Left renal cortex interstitium (tissue), 4 donors: ENCODE data around the gene PRKG2. TPM values are rescaled to one million over a fixed set of nuclear protein-coding genes. Genes with fewer than 3 reads are reported as not detected.

Experiments
- DNase-seq, 4 donors: peaks; one replicate each; pipeline ENCODE4 v3.0.0-alpha.2; 2013; ENCODE audit warnings: low read depth in 4 of 4, low spot score in 2 of 4, missing footprints in 1 of 4
- polyA plus RNA-seq, 4 donors: library from polyadenylated mRNA; unstranded; fragments of 120-200 nt; gene quantifications; one replicate each; pipeline ENCODE4 v1.2.1, GENCODE V29; 2013; ENCODE audit not compliant: insufficient read length in 4 of 4

Gene PRKG2
- polyA plus RNA-seq, 4 donors, result 0.79 to 1.6 (median 1.5) TPM

GRCh38 chr4:81102107-81102506 is 112.9 kb downstream of the PRKG2 start:
- DNase-seq, result no peak

DNA sequence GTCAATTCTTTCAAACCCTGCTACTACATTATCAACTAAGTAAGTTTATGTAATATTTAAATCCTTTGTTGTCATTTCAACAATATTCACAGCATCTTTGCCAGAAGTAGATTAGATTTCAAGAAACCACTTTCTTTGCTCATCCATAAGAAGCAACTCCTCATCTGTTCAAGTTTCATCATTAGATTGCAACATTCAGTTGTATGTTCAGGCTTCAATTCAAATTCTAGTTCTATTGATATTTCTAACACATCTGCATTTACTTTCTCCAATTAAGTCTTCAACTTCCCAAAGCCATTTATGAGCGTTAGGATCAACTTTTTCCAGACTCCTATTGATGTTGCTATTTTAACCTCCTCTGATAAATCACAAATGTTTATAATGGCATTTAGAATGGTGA is 118.5 kb downstream of the PRKG2 start:
- DNase-seq, result no peak

GRCh38 chr4:81095389-81095788 is 119.6 kb downstream of the PRKG2 start:
- no peak for DNase-seq

- no peak for DNase-seq
Observed at GRCh38 chr4:81093720-81094401, 121.2 kb downstream of the PRKG2 start.

DNA sequence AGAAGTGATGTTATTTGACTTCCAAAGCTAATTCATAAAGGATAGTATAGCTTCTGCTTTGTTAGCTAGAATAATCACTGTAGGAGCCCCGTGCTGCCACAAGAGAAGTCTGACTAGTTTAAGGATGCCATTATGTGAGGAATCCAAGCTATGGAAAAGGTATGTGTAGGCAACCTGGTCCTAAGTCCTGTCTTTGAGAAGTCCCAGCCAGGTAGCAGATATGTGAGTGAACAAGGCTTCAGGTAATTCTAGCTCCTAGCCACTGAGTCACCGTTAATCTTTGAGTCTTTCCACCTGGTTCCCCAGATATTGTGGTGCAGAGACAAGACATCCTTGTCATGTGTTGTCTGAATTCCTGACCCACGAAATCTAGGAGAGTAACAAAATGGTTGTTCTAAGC is 129.0 kb downstream of the PRKG2 start:
- DNase-seq, result no peak

GRCh38 chr4:81085291-81085690 is 129.7 kb downstream of the PRKG2 start:
- DNase-seq, result no peak

GRCh38 chr4:81084634-81085033 is 130.4 kb downstream of the PRKG2 start:
- peak; percentile 19 to 50 (median 36) for DNase-seq

- no peak for DNase-seq
Observed at GRCh38 chr4:81084029-81084428, 131.0 kb downstream of the PRKG2 start.

- no peak for DNase-seq
Observed at GRCh38 chr4:81081156-81081555, 133.9 kb downstream of the PRKG2 start.

DNA sequence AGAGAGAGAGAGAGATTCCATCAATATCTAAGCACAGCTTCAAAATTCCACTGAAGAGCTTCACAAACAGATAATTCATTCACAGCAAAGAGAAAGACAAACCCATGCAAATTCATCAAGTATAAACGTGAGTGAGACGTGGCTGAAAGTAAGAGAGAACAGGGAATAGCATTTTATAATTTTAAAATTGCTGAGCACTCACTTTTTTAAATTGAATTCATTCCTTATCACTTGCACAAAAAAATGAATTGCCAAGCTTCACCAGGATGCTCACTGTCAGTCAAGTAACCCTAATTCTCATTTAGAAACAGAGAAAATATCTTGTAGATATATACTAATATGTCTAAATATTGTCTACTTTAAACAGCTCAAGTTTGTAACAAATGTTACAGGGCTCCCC is 144.0 kb downstream of the PRKG2 start:
- DNase-seq, result no peak

GRCh38 chr4:81069706-81070331 is 145.2 kb downstream of the PRKG2 start:
- DNase-seq, result peak in 3 of 4 donors; percentile 65 to 82 (median 72)

DNA sequence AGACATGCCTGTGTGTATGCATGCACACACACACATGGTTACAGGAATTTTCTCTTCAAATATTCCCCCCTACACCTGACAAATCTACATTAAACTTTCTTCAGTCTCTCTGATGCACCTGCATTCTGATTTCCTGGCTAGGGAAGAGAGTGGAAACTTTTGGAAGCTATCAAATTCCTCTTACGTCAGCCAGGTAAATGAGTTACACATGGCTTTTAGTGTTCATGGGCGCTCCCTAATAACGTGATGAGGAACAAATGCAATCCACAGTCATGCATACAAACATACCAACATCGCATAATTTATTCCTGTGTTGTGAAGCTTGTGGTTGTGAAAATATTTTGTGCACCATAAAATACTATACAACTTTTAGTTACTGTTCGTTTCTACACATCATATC is 149.6 kb downstream of the PRKG2 start:
- DNase-seq, result no peak

- DNase-seq, result no peak
Observed at GRCh38 chr4:81062001-81062400, 153.0 kb downstream of the PRKG2 start.

DNA sequence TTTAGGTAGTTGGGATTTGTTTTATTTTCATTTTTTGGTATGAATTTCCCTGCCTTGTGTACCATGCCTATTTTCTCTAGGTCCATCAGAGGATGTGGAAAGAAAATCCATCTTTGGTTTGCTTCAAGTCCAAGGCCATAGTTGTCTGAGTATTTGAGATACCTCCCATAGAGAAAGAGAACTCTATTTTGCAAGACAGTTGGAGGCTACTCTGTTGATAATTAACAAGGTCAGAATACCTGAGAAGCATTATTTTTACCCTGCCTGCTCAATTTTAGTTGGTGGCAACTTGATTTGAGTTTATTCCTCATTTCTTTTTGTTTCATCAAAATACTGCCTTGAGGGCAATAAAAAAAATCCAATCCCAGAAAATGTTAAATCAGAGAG is 153.7 kb downstream of the PRKG2 start:
- DNase-seq, result no peak

DNA sequence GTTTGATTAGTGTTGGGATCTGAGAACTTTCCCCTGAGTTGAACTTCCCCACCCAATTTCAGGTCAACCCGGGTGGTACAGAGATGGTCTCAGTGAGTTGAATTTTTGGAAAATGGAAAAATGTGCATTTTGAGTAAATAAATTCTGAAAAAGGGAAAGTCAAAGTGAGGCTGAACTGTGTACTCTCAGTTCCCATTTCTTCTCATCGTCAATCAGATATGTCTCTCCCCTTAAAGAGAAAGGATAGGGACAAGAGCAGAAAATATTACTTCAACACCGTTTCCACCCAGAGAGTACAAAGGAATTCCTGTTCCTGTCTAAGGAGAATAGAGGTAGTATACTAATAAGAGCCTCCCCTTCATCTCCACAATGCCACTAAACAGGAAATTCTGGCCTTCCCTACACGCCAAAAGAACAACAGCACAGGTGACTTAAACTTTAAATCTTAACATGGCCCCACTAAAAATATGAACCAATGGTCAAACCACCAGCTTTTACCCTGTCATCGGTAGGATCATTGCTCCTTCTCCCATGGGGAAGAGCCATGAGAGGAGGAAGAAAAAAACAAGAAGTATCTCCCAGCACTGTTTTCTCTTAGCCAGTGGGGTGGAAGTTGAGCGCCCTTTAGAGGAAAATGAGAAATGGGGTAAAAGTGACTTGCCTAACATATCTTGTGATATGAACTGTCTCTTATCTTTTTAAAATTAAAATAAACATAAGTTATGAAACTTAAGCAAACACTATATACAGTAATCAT is 154.3 kb downstream of the PRKG2 start:
- no peak for DNase-seq

GRCh38 chr4:81058621-81059020 is 156.4 kb downstream of the PRKG2 start:
- no peak for DNase-seq

DNA sequence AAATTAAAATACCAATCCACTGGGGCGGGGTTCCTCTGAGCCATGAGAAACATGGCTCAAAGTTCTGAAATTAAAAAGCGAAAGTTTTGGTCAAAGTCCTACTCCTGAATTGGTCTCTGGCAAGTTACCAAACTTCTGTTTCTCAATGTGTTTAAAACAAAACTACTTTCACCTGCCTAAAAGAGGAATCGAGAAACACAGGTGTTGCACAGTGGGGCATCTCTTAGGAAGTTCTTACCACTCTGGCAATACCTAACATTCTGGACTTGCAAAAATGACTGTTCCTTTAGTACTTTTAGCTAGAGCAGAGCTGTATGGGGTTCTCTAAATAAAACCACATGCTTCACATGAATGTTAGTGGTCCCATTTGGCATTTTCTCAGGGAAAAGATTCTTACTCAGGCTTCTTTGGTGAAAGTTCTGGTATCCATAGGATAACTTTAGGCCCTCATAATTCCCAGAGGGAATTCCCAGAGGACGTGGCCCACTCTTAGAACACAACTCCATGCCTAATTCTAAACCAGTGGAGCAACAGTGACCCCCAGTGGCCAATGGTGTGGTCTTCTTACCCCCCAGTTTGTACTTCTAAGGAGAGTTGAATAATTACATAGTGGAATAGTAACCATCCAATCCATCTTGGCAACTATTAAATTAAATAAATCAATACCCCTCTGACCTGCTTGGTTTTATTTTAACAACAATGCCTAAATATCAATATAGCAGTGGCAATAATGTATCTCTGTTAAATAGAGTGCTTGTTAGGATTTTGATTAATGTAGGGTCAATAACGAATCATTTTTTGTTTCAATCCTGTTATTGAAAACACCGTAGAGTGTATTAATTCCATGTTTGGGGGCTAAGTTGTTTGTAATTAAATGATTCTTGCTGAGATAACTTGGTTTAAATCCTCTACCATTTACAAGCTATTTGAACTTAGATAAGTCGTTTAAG is 162.6 kb downstream of the PRKG2 start:
- DNase-seq, result peak in 2 of 4 donors; percentile 40 to 75

- no peak for DNase-seq
Observed at GRCh38 chr4:81049907-81050306, 165.1 kb downstream of the PRKG2 start.

- DNase-seq, result no peak
Observed at GRCh38 chr4:81049330-81049729, 165.7 kb downstream of the PRKG2 start.

- no peak for DNase-seq
Observed at GRCh38 chr4:81042578-81043365, 172.2 kb downstream of the PRKG2 start.
